ENCODE results near the gene DOC2B. TPM values are rescaled to one million over a fixed set of nuclear protein-coding genes. Genes with fewer than 3 reads are reported as not detected.
"Not testable (repeated sequence)": the region's sequence is repeated elsewhere in the genome, so short reads cannot be mapped to it uniquely, and the experiment has no call there.

The DOC2B gene
- total RNA-seq, 1 experiment from 2014 or later = not detected

DNA sequence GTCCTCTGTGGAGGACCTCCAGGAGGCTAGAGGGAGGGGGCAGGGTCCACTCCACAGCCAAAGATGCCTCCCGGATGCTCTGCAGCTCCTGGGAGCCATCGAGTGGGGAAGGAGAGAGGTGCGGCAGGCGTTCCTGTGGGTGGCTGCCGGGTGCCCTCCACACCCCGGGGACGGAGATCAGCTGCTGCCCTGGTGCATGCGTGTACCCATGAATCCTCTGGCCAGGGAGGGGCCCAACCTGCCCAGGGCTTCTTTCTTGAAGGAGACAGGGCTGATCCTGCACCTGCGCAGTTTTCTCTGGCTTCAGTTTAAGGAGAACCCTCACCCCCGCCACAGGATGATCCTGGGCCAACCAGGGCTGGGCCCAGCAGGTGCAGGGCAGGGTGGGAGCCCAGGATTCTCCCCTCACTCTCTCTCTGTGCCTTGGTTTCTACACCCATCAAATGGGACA lies 33.5 kb upstream of the DOC2B start:
- in situ Hi-C loops (cut with HindIII; ENCODE audit: low sequenced_read_pairs) = no loop called here
- no peak for DNase-seq (ENCODE audit: low spot score)

DNA sequence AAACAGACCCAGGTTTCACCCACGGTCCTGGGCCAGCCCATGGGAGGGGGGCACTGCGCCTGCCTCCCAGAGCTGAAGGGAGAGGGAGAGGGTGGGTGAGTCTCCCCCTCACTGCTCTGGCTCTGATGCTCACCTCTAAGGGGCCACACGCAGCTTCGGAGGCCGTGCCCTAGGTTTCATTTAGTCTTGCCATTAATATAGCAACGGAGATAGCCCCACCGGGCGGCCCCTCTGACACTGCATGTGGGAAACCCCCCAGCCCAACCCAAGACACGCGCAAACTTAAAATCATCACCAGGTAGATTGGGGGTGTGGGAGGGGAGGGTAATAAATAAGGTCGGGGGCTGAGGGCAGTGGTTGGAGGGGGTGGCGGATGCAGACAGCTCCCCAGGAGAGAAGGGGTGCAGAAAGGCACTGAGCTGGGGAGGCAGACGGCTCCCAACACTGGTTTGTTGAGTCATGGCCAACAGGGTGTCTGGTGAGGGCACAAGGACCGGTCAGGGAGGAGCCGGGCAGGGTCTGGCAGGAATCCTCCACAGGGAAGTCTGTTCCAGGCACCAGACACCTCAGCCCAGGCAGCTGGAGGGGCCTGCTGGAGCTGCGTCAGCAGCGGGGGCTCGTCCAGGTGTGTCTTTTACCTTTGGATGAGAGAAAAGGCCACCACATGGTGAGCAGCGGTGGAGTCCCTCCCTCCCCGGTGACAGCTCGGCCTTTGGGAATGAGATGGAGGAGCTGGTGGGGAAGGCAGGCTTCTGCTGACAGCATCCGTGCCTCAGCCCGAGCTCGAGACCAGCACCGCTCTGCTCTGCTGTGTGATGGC lies 32.0 kb upstream of the DOC2B start:
- in situ Hi-C loops (cut with HindIII; ENCODE audit: low sequenced_read_pairs) = no loop called here
- DNase-seq (ENCODE audit: low spot score) = no peak

DNA sequence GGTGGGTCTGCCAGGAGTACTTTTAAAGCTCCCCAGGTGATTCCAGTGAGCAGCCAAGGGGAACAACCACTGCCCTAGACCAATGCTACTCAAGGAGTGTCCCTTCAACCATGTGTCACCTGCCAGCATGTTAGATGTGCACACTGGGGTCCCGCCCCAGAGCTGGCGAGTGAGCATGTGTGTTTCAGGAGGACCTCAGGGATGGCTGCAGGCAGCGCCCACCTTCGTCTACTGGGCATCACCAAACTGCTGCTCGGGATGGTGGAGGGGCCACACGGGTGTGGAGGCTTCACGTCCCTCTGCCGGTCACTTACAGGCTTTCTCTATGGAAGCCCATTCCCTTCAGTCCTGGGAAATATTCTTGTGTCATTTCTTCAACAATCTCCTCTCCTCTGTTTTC lies 29.0 kb upstream of the DOC2B start:
- no peak for DNase-seq (ENCODE audit: low spot score)
- in situ Hi-C loops (cut with HindIII; ENCODE audit: low sequenced_read_pairs) = no loop called here

DNA sequence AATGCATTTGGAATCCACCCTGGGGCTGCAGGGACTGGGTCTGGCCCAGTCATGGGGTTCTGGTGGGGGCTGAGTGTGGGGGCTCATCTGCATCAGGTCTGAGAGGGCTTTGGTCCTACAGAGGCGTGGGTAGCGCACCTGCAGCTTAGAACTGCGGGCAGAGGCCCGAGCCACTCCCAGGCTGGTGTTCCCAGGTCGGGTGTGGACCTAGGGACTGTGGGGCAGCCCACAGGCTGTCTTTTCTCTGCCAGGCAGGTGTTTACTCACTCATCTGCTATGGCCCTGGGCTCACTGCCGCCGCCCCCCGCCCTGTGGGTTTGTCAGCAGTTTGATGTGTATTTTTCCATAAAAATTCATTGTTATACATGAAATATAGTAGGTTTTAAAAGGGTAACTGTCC lies 27.0 kb upstream of the DOC2B start:
- no peak for DNase-seq (ENCODE audit: low spot score)
- in situ Hi-C loops (cut with HindIII; ENCODE audit: low sequenced_read_pairs) = loop anchor here (10.0 kb wide), 1 partner anchor 396 kb away; no protein-coding TSS in a partner anchor

DNA sequence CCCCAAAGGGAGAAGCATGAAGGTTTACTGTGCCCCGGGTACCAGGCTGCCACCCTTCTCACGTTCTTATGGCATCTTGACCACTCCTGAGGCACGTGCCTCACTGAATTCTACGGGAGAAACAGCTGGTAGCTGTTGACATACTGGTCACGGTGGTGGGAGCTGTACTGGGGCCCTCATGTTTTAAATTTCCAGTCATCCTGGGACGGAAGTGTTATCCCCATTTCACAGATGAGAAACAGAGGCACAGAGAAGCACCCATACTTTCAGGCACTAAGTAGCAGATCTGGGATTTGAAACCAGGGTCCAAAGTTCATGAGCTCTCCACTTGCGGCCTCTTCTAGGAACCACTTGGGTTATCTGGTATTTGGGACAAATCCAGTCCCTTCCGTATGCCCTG lies 26.3 kb upstream of the DOC2B start:
- in situ Hi-C loops (cut with HindIII; ENCODE audit: low sequenced_read_pairs) = loop anchor here (10.0 kb wide), 1 partner anchor 397 kb away; no protein-coding TSS in a partner anchor

DNA sequence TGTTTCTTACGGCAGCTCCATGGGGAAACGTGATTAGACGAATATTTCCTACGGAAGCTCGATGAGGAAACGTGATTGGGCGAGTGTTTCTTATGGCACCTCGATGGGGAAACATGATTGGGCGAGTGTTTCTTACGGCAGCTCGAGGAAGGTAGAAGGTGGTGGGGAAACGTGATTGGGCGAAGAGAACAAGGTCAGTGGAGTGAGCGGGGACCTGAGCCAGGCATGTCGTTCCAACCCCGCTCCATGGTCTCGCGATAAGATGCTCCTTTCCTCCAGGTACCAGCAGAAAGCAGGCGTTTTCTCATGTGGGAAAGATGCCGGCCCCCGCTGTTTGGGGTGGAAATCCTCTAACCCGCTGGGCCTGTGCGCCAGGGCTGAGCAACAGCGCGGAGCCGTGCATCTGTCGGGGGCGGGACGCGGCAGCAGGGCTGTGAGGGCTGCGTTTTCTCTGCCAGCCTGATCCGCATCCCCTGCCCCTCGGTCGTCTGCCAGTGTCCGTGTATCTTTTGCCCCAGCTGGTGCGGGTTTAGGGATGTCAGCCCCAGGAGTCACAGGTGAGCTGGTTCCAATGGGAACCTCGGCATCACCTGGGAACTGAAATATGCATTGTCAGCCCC lies 25.6 kb upstream of the DOC2B start:
- in situ Hi-C loops (cut with HindIII; ENCODE audit: low sequenced_read_pairs) = loop anchor here (10.0 kb wide), 1 partner anchor 398 kb away; no protein-coding TSS in a partner anchor
- peak; percentile 88 for DNase-seq (ENCODE audit: low spot score)

More for the DNA sequence above, 26.3 kb upstream of the DOC2B start:
- DNase-seq (ENCODE audit: low spot score) = no peak

DNA sequence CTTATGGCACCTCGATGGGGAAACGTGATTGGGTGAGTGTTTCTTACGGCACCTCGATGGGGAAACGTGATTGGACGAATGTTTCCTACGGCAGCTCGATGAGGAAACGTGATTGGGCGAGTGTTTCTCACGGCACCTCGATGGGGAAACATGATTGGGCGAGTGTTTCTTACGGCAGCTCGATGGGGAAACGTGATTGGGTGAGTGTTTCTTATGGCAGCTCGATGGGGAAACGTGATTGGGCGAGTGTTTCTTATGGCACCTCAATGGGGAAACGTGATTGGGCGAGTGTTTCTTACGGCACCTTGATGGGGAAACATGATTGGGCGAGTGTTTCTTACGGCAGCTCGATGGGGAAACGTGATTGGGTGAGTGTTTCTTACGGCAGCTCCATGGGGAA lies 25.0 kb upstream of the DOC2B start:
- not testable (repeated sequence) for DNase-seq (ENCODE audit: low spot score)
- in situ Hi-C loops (cut with HindIII; ENCODE audit: low sequenced_read_pairs) = loop anchor here (10.0 kb wide), 1 partner anchor 398 kb away; no protein-coding TSS in a partner anchor

DNA sequence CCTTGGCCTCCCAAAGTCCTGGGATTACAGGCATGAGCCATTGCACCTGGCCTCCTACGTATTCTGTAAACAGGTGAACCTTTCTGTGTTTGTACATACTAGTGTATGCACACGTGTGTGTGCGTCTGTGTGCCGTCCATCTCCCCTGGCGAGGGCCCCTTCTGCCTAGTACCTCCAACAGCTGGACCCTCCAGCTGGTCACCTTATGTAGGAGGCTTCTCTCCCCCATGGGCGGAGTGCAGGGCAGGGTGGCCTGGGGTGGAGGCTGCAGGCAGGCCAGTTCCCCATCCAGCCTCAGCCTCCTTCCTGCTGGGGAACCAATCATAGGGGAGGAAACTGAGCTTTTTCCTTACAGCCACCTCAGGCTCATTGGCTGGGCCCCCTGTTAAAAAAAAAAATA lies 24.4 kb upstream of the DOC2B start:
- in situ Hi-C loops (cut with HindIII; ENCODE audit: low sequenced_read_pairs) = loop anchor here (10.0 kb wide), 1 partner anchor 399 kb away; no protein-coding TSS in a partner anchor
- no peak for DNase-seq (ENCODE audit: low spot score)

DNA sequence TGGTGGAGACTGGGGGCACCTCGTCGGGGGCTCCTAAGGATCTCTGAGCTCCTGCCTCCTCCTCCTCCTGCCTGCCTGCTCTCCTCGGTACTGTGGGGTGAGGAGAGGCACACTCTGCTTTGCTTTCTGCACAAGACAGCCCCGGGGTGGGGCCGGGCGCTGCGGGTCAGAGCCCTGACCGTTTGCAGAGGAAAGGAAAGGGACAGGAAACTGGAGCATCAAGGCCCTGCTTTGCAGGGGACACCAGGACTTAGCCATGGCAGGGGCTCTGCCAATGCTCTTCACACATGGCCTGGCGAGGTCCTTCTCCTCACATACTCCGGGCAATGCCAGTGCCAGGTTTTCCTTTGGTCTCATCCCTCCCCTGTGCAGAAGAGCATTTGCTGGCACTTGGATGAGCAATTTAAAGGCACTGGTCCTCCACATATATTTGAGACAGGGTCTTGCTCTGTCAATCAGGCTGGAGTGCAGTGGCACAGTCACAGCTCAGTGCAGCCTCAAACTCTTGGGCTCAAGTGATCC lies 23.8 kb upstream of the DOC2B start:
- in situ Hi-C loops (cut with HindIII; ENCODE audit: low sequenced_read_pairs) = loop anchor here (10.0 kb wide), 1 partner anchor 400 kb away; no protein-coding TSS in a partner anchor
- peak; percentile 79 for DNase-seq (ENCODE audit: low spot score)

DNA sequence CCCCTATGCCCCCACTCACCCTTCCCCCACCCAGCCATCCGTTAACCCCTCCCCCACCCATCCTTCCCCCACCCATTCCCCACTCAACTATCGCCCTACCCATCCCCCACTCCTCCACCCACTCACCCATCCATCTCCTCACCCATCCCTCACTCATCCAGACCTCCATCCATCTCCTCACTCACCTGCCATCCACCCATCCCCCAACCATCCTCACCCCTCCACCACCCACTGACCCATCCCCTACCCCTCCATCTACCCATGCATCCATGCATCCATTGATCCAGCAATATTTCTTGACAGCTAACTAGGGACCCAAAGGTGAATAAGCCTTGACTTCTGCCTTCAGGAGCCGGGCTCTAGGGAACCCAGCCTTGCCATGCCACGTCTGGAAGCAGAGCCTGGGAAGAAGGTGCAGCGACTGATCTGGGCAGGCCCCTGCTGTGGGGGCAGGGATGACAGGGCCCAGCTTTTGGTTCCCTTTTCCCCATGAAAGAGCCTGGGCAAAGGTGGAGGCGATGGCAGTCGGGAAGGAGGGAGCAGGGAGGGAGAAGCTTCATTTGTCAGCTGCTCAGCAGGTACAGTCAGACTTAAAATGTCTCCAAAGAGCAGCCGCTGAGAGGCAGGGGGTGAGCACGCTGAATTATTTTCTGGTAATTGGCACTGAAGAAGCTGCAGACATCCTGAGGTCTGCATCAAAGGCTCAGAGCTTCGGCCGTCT lies 23.1 kb upstream of the DOC2B start:
- DNase-seq (ENCODE audit: low spot score) = peak; percentile 48
- in situ Hi-C loops (cut with HindIII; ENCODE audit: low sequenced_read_pairs) = loop anchor here (10.0 kb wide), 1 partner anchor 400 kb away; no protein-coding TSS in a partner anchor

DNA sequence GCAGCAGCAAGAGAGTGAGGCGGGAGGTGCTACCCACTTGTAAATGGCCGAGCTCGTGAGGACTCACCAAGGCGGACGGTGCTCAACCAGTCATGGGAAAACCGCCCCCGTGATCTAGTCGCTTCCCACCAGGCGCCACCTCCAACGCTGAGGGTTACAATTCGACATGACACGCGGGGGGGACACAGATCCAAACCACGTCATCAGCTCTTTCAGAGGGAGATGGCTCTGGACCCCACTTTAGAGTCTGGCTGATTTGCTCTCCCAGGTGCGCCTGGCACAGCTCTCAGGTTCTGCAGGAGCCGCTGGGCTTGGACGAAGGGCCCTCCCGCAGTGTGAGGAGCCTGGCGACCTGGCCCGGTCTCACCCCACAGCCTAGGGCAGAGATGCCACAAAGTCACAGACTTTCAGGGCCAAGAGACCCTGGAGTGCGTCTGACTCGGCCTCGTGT lies 21.1 kb upstream of the DOC2B start:
- in situ Hi-C loops (cut with HindIII; ENCODE audit: low sequenced_read_pairs) = loop anchor here (10.0 kb wide), 1 partner anchor 402 kb away; no protein-coding TSS in a partner anchor
- no peak for DNase-seq (ENCODE audit: low spot score)

DNA sequence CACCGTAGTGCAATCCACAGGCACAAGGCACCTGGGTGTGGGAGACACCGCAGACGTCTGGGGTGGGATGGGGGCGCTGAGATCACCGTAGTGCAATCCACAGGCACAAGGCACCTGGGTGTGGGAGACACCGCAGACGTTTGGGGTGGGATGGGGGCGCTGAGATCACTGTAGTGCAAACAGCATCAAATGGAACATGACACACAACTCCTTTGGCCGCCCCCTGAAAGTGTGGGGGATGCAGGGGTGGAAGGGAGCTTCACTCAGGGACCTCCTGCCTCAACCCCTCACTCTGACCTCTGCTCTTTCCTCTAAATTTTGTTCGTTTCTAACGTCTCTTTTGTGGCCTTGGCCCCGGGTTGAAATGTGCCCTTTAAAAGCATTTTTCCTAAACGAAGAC lies 20.3 kb upstream of the DOC2B start:
- DNase-seq (ENCODE audit: low spot score) = not testable (repeated sequence)
- in situ Hi-C loops (cut with HindIII; ENCODE audit: low sequenced_read_pairs) = loop anchor here (10.0 kb wide), 1 partner anchor 403 kb away; no protein-coding TSS in a partner anchor

DNA sequence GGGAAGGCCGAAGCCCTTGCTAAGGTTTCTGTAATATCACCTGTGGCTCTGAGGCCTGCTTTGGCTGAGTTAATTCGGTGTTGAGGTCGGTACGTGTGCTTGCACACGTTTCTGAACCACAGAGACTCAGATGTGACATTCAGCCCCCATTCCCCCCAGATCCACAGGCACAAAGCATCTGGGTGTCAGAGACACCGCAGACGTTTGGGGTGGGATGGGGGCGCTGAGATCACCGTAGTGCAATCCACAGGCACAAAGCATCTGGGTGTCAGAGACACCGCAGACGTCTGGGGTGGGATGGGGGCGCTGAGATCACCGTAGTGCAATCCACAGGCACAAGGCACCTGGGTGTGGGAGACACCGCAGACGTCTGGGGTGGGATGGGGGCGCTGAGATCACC lies 19.8 kb upstream of the DOC2B start:
- in situ Hi-C loops (cut with HindIII; ENCODE audit: low sequenced_read_pairs) = loop anchor here (10.0 kb wide), 1 partner anchor 404 kb away; no protein-coding TSS in a partner anchor
- DNase-seq (ENCODE audit: low spot score) = not testable (repeated sequence)

DNA sequence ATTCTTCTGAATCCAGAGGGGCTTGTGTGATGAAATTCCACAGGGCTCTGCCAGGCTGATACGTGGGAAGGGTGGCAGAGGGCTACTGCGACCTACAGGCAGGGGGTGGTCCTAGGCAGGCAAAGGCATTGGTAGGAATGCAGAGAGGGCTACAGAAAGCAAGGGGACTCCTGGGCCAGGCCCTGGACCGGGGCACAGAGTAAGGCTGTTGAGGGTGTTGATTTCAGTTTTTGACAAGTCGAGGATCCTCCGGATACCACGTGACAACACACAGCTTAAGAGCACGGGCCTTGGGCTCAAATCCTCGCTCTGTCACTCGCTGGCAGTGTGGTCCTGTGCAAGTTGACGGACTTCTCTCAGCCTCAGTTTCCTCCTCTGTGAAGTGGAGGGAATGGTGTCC lies 19.1 kb upstream of the DOC2B start:
- DNase-seq (ENCODE audit: low spot score) = no peak
- in situ Hi-C loops (cut with HindIII; ENCODE audit: low sequenced_read_pairs) = loop anchor here (10.0 kb wide), 1 partner anchor 404 kb away; no protein-coding TSS in a partner anchor

DNA sequence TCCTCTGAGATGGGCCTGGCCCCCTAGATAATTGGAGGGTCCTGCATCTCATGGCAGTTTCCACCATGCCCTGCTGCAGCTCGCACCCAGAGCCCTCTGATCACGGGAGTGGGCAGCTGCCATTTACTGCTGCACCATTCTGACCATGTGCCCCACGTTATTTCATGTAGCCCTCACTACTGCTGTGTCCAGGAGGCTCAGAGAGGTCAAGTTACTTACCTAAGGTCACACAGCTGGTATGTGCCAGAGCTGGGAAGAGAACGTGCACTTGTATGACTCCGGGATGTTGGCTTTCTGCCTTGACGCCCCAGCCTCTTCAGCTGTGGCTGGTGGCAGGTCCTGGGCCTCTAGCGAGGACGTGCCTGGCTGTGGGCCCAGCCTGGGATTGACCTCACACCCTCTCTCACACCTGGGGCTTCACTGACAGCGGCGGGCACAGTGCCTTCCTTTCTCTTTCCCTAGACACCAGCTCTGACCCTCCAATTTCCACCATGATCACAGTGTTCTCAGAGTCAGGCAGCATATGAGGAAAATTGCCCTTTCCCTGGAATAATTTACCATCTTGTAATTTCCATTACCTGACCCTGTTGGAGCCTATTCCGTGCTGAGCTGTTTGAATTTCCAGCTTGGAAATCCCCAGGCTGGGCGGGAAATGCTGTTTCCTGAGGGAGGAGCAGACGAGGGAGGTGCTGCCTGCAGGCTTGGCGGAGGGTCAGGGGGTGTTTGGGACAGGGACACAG lies 18.5 kb upstream of the DOC2B start:
- in situ Hi-C loops (cut with HindIII; ENCODE audit: low sequenced_read_pairs) = loop anchor here (10.0 kb wide), 1 partner anchor 405 kb away; no protein-coding TSS in a partner anchor
- no peak for DNase-seq (ENCODE audit: low spot score)

DNA sequence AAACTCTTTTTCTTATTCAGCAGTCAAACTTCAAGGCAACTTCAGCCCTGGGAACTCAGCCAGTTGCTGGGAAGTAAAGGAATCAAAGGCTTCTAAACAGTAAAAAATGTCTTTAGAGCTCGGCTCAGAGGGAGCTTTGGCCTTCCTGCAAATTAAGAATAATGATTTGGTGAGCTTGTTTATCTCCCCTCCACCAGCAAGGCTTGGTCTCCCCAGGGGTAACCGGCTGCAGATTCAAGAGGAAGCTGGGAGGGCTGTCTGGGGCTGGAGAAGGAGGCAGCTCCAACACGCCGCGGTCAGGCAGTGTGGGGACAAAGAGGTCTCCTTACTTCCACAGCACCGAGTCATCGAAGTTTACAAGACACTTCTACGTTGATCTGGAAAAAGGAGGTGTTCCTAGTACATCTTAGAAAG lies 17.7 kb upstream of the DOC2B start:
- in situ Hi-C loops (cut with HindIII; ENCODE audit: low sequenced_read_pairs) = no loop called here
- no peak for DNase-seq (ENCODE audit: low spot score)

DNA sequence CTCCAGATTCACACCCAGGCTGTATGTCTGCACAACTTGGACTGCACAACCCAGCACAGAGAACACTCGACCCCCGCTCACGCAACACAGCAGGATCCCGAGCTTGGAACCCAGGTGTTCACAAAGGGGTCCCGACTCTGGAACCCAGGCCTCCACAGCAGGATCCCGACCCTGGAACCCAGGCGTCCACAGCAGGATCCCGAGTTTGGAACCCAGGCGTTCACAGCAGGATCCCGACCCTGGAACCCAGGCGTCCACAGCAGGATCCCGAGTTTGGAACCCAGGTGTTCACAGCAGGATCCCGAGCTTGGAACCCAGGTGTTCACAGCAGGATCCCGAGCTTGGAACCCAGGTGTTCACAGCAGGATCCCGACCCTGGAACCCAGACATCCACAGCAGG lies 16.8 kb upstream of the DOC2B start:
- in situ Hi-C loops (cut with HindIII; ENCODE audit: low sequenced_read_pairs); DNase-seq (ENCODE audit: low spot score): not testable (repeated sequence)

DNA sequence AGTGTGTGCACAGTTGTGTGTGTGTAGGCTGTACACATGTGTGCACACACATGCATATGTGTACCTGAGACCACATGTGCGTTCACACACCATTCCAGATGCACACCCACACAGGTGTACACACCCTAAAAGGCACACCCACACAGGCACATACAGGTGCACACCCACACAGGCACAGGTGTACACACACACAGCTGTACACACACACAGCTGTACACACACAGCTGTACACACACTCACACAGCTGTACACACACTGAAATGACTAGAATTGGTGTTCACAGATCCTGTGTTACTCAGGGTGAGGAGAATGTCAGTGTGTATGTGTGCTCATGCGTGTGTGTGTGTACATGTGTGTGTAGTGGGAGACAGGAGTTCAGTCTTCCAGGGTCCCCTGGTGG lies 15.9 kb upstream of the DOC2B start:
- no peak for DNase-seq (ENCODE audit: low spot score)
- in situ Hi-C loops (cut with HindIII; ENCODE audit: low sequenced_read_pairs) = no loop called here
